ENCODE data around the gene IL22RA1.

The IL22RA1 gene

GRCh38 chr1:24178407-24178806 is 35.5 kb upstream of the IL22RA1 start:
- H3K27ac ChIP-seq, result no peak overlapping the region
- no peak for TF ChIP-seq CTCF (IDR thresholded peaks at IDR 0.05)
- TF ChIP-seq ZFX (IDR thresholded peaks at IDR 0.05; ENCODE audit: borderline replicate concordance), result no peak

- H3K27ac ChIP-seq, result no peak overlapping the region
- no peak for TF ChIP-seq ZFX (IDR thresholded peaks at IDR 0.05; ENCODE audit: borderline replicate concordance)
- TF ChIP-seq CTCF (IDR thresholded peaks at IDR 0.05), result no peak
These were observed 34.2 kb upstream of the IL22RA1 start for GRCh38 chr1:24177161-24177560.

- TF ChIP-seq CTCF (IDR thresholded peaks at IDR 0.05), result no peak
- TF ChIP-seq ZFX (IDR thresholded peaks at IDR 0.05; ENCODE audit: borderline replicate concordance), result no peak
These were observed 32.3 kb upstream of the IL22RA1 start for GRCh38 chr1:24175033-24175755.

GRCh38 chr1:24173638-24174575 is 31.0 kb upstream of the IL22RA1 start:
- TF ChIP-seq ZFX (IDR thresholded peaks at IDR 0.05; ENCODE audit: borderline replicate concordance), result no peak
- TF ChIP-seq CTCF (IDR thresholded peaks at IDR 0.05), result no peak
- no peak overlapping the region for H3K27ac ChIP-seq

More at GRCh38 chr1:24175033-24175755, 32.3 kb upstream of the IL22RA1 start:
- no peak overlapping the region for H3K27ac ChIP-seq

GRCh38 chr1:24172598-24172997 is 29.7 kb upstream of the IL22RA1 start:
- TF ChIP-seq CTCF (IDR thresholded peaks at IDR 0.05), result no peak
- no peak for TF ChIP-seq ZFX (IDR thresholded peaks at IDR 0.05; ENCODE audit: borderline replicate concordance)
- no peak overlapping the region for H3K27ac ChIP-seq

GRCh38 chr1:24169286-24169685 is 26.3 kb upstream of the IL22RA1 start:
- no peak for TF ChIP-seq ZFX (IDR thresholded peaks at IDR 0.05; ENCODE audit: borderline replicate concordance)
- TF ChIP-seq CTCF (IDR thresholded peaks at IDR 0.05), result no peak
- H3K27ac ChIP-seq, result no peak overlapping the region

GRCh38 chr1:24168245-24168644 is 25.3 kb upstream of the IL22RA1 start:
- TF ChIP-seq CTCF (IDR thresholded peaks at IDR 0.05), result no peak
- TF ChIP-seq ZFX (IDR thresholded peaks at IDR 0.05; ENCODE audit: borderline replicate concordance), result no peak
- no peak overlapping the region for H3K27ac ChIP-seq

Data from 22Rv1 (cell line).